HG03095 (cell line): Measurements from ENCODE around the gene VPS4A.
A peak's percentile ranks its signal among the peaks of the same experiment; 100 is the strongest.

ENCODE experiments used
- ATAC-seq: cut with Tn5 transposase; IDR thresholded peaks from one replicate; pipeline ENCODE4 v1.9.1; 2021; ENCODE audit warnings: moderate library complexity; ENCODE audit not compliant: unreplicated experiment

VPS4A gene

DNA sequence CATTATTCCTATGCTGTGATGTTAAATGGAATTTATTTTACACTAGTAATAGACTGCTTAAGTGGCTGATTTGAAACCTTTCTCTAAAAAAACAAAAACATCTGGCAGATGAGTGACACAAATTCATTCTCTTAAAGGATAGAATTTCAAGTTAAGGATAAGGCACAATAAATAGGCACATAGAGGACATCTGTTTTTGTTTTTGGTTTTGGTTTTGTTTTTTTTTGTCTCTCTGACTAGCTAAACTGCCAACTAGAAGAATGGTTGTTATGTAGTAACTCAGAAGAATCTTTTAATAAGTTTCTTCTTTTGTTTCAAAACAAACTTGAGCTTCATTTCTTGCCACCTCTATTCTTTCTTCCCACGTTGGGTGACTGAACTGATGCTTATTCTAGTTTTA is 5.1 kb upstream of the VPS4A start:
- ATAC-seq: no peak

DNA sequence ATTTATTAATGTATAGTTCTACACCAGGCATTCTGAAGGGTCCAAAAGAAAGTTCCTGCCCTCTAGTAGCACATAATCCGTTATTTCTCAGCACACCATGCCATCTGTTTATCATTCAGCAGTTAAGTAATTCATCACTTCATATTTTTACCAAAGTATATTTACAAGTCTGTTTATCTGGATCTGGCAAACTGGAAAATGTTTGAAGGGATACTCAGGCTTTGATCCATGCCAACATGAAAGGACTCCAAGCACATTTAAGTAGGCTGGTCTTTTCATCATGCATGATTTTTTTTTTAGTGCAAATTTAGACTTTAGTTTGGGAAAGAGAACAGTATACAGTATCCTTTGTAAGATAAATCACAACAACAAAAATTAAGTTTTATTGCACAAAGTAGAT is 4.1 kb upstream of the VPS4A start:
- ATAC-seq: no peak

DNA sequence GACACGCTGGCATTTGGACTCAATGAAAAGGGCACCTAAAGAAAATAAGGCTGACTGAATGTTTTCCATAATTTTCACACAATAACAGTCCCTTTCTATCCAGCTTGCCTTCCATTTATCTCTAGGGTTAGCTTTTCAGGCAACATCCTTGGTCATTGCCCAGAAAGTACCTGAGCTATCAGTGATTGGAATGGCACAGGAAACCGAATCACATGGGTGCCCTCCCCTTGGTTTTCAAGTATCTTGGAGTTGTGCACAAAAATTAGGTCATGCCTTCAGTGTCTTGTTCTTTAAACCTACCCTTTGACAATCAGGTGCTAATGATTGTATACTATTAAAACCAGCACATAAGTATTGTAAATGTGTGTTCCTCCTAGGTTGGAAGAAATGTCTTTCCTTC is 3.3 kb upstream of the VPS4A start:
- ATAC-seq: no peak

DNA sequence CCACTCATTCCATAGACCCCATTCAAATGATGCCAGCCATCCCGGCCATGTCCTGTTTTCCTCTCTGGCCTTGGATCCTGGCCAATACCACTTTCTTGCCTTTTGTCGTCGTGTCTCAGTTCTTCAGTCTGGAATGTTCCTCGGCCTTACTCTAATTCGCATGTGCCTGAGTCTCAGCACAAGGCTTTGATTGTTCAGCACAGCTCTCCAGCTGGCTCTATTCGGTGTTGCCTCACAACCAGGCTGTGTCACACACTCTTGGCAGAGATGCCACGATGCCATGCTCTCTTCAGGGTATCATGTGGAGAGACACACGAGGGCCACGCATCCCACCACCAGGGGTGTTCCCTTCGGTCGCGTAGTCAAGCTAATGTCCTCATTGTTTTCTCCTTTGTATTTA is 1.8 kb upstream of the VPS4A start:
- ATAC-seq: no peak

DNA sequence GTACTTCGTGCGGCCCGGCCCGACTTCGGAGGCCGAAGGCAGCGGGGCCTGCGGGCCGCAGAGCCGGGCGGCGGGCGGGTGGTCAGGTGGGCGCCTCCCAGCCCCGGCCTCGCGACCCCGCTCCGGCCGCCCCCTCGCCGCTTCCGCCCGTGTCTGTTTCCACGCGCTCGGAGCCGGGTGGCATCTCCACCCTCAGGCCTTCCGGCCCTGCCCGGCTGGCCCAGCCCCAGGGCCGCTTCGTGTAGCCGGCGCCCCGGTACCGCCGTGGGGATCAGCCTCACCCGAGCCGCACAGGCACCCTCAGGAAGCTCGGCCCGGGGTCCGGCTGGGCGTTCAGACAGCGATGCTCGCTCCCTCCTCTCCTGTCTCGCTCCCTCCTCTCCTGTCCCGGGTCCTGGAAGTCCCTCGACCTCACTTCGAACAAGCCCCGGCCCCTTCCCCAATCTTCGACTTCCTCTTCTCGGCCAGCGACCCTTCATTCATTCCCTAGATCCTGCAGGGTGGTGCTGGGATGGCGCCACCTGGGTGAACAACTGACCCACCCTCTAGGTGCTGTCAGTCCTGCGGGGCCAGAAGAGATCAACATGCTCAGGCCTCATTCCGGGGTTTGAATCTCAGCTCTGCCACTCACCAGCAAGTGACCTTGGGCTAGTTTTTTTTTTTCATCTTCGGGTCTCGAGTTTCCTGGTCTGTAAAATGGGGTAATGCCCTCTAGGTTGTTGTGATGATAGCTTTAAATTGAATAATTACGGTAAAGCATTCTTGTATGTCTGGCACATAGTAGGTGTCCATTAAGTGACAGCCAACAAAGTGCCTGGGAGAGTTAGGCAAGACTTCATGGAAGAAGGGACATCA is 610 bp downstream of the VPS4A start:
- ATAC-seq: peak; percentile 36

DNA sequence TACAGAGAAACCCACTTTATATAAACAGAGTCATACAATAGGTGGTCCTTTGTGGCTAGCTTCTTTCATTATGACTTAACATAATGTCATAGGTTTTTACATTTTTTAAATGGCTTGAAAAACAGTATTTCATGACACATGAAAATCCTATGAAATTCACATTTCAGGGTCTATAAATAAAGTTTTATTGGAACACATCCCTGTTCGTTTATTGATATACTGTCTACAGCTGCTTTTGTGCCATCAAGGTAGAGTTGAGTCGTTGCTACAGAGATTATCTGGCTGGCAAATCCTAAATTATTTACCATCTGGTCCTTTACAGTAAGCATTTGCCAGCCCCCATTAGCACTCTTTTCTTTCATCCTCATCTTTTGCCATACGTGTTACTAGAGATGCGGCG is 2.3 kb downstream of the VPS4A start:
- no peak for ATAC-seq

DNA sequence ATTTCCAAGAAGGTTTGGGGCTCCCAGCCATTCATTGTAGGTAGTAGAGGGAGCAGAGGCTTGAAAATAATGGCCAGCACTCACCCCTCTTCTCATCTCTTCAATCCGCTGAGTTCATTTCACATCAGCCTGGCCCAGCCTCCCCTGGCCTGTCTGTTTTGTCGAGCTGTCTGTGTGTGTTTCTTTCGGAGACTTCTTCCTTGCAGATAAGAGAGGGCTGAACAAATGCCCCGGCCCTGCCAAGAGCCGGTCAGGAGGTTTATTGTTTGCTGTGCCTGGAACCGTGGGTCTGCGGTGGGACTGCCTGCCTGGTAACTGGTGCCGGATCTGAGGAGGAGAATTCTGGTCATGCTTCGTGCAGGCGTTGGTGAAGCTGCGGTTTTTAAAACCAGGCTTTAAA is 3.4 kb downstream of the VPS4A start:
- ATAC-seq: no peak

DNA sequence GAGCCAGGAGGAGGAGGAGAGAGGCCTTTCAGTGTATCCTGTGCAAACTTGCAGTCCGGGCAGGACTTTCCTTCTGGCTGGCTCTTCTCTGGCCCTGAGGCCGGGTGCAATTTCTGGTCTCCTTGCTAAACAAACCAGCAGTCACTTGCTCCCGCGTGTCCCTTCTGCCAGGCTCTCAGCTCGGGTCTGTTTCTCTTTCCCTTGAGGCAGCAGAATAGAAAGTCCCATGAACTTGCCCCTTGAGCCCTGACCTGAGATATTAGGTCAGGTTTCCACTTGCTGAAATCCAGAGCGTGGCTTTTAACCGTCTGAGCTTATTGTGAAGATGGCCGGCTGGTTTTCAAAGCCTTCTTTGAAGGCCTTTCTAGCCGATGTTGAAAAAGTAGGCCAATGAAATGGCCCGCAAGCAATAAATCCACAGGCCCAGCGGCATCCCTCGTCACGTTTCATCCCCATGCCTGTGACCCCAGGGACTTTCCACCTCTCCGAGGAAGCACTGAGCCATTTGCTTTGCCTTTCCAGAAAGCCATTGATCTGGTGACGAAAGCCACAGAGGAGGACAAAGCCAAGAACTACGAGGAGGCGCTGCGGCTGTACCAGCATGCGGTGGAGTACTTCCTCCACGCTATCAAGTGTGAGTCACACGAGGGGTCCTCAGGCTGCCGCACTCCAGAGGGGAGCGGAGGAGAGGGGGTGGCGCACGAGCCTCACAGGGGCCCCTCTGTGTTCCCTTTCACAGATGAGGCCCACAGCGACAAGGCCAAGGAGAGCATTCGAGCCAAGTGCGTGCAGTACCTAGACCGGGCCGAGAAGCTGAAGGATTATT is 4.5 kb downstream of the VPS4A start:
- ATAC-seq: no peak

DNA sequence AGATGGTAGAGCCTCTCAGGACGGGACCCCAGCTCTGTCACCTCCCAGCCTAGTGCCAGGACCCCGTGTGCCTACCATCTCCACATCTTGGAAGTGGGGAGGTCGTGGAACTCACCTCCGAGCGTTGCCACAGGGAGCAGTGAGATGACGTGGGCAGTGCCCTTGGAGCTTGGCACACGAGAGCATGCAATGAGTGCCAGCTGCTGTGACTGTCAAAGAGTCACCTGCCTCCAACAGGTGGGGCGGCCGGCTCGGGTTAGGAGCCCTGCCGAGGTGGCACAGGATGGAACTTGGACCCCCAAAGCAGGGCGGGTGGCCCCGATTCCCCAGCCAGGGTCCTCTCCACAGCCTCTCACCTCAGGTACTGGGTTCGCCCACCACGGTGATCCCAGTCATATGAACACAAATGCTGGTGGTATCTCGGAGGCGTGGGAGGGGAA is 5.5 kb downstream of the VPS4A start:
- no peak for ATAC-seq

DNA sequence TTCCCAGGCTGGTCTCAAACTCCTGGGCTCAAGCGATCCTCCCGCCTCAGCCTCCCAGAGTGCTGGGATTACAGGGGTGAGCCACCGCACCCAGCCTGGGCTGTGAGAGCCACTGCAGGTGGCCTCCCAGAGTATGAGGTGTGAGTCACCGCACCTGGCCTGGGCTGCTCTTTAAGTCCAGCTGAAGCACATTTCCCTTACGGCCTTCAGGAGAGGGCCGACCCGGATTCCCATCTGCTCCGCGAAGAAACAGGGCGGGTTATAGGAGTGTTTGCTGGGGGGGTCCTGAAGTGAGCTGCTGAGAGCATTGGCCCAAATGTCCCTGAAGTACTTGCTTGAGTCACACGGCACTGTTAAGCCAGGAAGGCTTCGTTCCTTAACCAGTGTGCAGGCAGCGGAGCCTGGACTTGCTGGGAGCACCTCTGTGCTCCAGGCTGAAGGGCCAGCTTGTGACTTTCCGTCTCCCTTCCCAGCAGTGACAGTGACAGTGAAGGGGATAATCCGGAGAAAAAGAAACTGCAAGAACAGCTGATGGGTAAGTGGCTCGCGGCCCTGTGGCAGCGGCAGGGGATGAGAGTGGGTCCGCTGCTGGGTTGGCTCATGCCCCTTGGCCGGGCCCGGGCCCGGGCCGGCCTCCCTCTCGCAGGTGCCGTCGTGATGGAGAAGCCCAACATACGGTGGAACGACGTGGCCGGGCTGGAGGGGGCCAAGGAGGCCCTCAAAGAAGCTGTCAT is 7.2 kb downstream of the VPS4A start:
- ATAC-seq: no peak

DNA sequence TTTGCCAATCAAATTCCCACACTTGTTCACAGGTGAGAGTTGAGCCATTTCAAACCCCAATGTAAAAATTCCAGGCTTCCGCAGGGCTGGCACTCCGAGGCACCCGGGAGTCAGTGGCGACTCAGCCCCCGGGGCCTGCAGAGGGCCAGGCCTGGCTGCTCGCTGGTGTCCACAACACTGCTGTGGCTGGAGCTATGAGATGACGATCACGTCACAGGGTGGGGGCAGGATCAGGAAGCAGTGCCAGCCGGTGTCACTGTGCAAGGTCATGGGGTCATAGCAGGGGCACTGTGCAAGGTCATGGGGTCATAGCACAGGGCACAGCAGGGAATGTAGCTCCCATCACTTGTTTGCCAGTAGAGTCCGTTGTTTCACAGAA is 7.8 kb downstream of the VPS4A start:
- ATAC-seq: no peak

DNA sequence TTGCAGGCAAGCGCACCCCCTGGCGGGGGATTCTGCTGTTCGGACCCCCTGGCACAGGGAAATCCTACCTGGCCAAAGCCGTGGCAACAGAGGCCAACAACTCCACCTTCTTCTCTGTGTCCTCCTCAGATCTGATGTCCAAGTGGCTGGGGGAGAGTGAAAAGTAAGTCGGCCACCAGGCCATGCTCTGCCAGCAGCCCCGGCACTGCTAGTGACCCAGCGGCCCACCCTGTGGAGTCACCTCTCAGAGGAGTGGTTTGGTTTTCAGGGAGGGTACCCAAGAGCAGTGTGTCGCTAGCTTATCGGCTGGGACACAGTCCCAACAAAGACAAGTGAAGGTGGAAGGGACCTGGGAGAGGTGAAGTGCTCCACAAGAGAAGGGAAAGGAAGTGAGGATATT is 8.2 kb downstream of the VPS4A start:
- no peak for ATAC-seq

DNA sequence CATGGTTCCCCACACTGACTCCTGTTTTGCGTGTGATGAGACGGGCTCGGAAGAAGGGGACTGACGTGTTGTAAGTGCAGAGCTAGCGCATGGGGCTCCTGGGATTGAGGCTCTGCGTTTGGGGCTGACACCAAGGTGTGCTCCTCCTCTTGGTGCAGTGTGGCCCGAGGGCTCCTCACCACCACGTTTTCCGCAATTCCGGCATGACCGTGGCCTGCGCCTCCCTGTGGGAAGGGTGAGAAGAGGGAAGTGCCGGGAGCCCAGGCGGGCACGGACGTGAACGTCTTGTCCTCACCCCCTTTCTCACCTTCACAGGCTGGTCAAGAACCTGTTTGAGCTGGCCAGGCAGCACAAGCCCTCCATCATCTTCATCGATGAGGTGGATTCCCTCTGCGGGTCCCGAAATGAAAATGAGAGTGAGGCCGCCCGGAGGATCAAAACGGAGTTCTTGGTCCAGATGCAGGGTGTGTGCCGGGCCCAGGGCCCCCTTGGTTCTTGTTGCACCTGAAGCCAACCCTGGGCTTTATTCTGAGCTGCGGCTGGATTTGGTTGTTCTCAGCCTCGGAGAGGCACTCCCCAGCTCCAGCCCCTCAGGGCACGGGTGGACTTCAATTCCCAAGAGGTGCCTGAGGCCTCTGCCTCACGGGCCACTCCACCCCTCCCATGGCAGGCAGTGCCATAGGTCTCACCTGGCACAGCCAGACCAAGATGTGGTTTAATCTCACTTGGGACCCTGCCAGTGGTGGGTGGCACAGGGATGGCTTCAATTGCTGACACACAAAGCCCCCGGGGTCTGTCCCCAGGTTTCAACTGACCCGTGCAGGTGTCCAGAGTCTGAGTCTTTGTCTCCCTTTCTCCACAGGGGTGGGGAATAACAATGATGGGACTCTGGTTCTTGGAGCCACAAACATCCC is 8.9 kb downstream of the VPS4A start:
- ATAC-seq: no peak

DNA sequence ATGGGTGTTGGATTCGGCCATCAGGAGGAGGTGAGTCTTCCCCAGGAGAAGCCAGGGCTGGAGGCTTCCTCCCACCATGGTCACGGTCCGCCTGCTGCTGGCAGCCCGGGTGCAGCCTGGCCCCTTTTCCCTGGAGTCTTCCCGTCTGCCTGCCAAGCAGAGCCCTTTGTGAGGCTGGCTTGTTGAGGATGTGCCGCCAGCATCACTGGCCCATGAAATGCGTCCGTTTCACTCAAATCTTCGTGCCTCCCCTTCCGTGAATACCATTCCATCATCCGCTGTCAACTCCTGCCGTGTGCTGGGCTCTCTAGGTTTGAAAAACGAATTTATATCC is 9.6 kb downstream of the VPS4A start:
- no peak for ATAC-seq

DNA sequence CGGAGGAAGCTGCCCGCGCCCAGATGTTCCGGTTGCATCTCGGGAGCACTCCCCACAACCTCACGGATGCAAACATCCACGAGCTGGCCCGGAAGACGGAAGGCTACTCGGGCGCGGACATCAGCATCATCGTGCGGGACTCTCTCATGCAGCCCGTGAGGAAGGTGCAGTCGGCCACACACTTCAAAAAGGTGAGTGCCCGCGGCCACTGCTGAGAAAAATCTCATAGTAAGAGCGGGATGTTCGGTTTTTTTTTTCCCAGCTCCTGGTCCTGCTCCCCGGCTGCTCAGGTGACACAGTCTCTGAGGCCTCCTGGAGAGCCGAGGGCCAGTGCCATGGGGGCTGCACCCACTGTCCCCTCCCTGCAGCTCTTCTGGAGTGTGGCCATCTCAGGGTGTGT is 9.9 kb downstream of the VPS4A start:
- no peak for ATAC-seq

DNA sequence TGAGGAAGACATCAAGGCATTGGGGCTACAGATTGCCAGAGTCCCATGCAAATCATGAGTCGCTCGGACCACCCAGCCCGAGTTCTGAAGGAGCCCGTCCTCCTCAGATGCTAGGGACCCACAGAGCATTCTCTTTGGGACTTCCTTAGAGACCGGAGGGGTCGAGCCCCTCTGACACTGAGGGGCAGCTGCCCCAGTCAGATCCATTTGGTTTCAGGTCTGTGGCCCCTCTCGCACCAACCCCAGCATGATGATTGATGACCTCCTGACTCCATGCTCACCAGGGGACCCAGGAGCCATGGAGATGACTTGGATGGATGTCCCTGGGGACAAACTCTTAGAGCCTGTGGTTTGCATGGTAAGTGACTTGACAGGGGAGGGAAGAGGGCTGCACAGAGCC is 11.2 kb downstream of the VPS4A start:
- no peak for ATAC-seq

DNA sequence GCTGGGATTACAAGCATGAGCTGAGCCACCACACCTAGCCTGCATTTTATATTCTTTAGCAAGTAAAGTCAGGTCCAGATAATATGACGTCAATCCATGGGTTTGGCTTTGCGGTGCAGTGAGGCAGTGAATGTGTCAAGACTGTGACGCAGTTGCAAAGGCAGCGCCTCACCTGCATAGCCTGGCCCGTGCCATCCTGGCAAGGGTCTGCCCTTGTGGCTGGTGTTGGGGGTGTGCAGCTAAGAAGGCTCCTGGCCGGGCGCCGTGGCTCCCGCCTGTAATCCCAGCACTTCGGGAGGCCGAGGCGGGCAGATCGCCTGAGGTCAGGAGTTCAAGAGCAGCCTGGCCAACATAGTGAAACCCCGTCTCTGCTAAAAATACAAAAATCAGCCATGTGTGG is 12.3 kb downstream of the VPS4A start:
- no peak for ATAC-seq

DNA sequence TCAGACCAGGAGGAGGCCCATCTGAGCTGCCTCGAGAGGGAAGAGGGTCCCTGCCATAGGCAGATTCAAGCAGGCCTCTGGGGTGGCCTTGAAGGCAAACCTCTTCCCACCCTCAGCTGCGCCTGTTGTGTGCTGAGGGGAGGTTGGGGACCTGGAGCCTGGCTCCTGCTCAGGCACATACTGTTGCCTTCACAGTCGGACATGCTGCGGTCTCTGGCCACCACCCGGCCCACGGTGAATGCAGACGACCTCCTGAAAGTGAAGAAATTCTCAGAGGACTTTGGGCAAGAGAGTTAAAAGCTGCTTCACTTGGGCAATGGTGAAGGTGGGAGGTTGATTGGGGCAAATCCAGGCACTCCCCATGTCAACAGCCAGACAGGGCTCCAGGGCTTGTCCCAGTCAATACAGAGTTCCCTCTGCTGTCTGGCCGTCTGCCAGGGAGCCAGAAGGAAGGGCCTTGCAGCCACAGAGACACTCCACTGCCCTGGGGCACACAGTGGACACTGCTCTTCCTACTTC is 12.9 kb downstream of the VPS4A start:
- ATAC-seq: no peak

DNA sequence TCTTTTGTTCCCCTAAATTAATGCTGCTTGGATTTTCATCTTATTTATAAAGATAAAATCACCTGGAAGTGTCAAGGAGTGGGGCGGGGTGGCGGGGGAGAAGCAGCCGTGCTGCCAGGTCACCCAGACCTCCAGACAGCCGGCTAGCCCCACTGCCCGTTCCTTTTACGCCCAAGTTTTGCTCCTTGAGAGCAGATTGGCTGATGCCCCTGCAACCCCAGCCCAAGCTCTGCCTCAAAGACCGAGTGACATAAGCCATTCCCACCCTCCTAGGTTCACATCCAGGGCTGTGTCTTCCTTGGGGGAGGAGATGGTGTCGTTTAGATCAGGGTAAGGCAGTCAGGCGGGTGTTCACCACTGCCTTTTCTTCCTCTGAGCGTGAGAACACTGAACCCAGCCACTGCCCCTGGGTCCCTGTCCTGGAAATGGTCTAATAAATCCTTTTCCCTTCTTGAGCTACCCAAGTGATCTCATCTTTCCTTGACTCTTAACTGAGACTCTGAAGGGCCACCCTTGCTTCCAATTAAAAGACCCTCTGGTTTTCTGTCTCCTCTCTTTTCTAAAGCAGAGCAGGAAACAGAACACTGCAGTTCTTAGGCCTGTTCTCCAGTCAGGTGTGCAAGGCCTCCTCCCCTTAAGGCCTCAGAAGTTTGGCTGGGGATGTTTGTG is 13.6 kb downstream of the VPS4A start:
- no peak for ATAC-seq

DNA sequence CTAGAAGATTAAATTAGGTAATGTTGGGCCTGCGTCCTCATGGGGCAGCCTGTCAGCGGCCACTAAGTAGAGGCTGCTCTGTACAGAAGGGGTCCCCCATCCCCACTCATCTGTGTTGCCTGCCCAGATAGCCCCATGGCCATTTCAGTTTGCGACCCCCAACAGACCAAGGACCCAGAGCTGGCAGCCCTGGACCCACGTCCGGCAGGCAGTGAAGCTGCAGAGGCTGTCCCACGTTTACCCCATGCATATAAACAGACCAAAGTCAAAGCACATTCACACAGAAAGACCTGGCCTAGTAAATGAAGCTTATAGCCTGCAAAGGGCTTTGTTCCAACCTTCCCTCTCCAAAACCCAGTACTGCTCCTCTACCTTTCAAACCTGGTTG is 14.6 kb downstream of the VPS4A start:
- no peak for ATAC-seq
